ENCODE results near the gene HNRNPA2B1. TPM values are rescaled to one million over a fixed set of nuclear protein-coding genes. Genes with fewer than 3 reads are reported as not detected.

HNRNPA2B1 gene
- total RNA-seq, 1 donor from 2014 or later = 484 TPM

Other genes with a start within 250 kb of the HNRNPA2B1 start
- gene NFE2L3, start 48.5 kb downstream of the HNRNPA2B1 start, total RNA-seq = 0.55 and 0.78 TPM in 2 replicates
- gene CBX3, start 999 bp upstream of the HNRNPA2B1 start, total RNA-seq = 133 and 135 TPM in 2 replicates
- gene SNX10, start 91.1 kb upstream of the HNRNPA2B1 start, total RNA-seq = not detected in 2 replicates